Neuronal stem cell (in vitro differentiated cells): ENCODE results near the gene CFTR.

ENCODE experiments used
- DNase-seq: peaks from one replicate; pipeline ENCODE4 v3.0.0-alpha.2; 2013; ENCODE audit warnings: low spot score
- H2AFZ ChIP-seq: one replicate; pipeline ENCODE4 v1.6.1; 2013; ENCODE audit warnings: mild to moderate bottlenecking, low read length, inconsistent platforms
- H2AK5ac ChIP-seq: 2 replicates; pipeline ENCODE4 v1.6.1; 2013; ENCODE audit warnings: low read depth, mild to moderate bottlenecking, inconsistent platforms, low read length, moderate library complexity, mixed read lengths
- H2BK120ac ChIP-seq: 2 replicates; pipeline ENCODE4 v1.6.1; 2013; ENCODE audit warnings: low read depth, mild to moderate bottlenecking, inconsistent platforms, low read length, moderate library complexity, mixed read lengths
- H2BK12ac ChIP-seq: one replicate; pipeline ENCODE4 v1.6.1; 2013; ENCODE audit warnings: low read length, inconsistent platforms
- H2BK15ac ChIP-seq: 2 replicates; pipeline ENCODE4 v1.6.1; 2013; ENCODE audit warnings: mild to moderate bottlenecking, low read length, inconsistent platforms, mixed read lengths
- H2BK5ac ChIP-seq: one replicate; pipeline ENCODE4 v1.6.1; 2013; ENCODE audit warnings: inconsistent platforms, mild to moderate bottlenecking, low read length, moderate library complexity
- H3K14ac ChIP-seq: one replicate; pipeline ENCODE4 v1.6.1; 2013; ENCODE audit warnings: low read length, inconsistent platforms
- H3K18ac ChIP-seq: 2 replicates; pipeline ENCODE4 v1.6.1; 2013; ENCODE audit warnings: low read length, inconsistent platforms
- H3K23ac ChIP-seq: 2 replicates; pipeline ENCODE4 v1.6.1; 2013; ENCODE audit warnings: low read depth, mild to moderate bottlenecking, mixed read lengths, low read length, inconsistent platforms; ENCODE audit not compliant: poor library complexity
- H3K27ac ChIP-seq: replicated peaks from 3 replicates; pipeline ENCODE4 v1.5.1; 2013; ENCODE audit warnings: low read length, inconsistent platforms
- H3K27me3 ChIP-seq, 3 experiments: 2 replicates each; pipeline ENCODE4 v1.6.1; 2013; ENCODE audit warnings: low read length in 3 of 3, mild to moderate bottlenecking in 2 of 3, inconsistent platforms in 1 of 3, low read depth in 1 of 3, mixed read lengths in 1 of 3, moderate library complexity in 1 of 3; ENCODE audit not compliant: control insufficient read depth in 3 of 3, insufficient read depth in 3 of 3
- H3K36me3 ChIP-seq, 2 donors: replicated peaks in 1 of 2; 2 replicates each; pipeline ENCODE4 v1.6.1; 2013; ENCODE audit warnings: low read length in 2 of 2; ENCODE audit not compliant: control insufficient read depth in 2 of 2, insufficient read depth in 2 of 2
- H3K4ac ChIP-seq: 2 replicates; pipeline ENCODE4 v1.6.1; 2013; ENCODE audit warnings: inconsistent platforms, mild to moderate bottlenecking, low read length, moderate library complexity
- H3K4me1 ChIP-seq, 2 donors: 1 replicate in 1 of 2; 2 replicates in 1 of 2; pipeline ENCODE4 v1.6.1; 2013; ENCODE audit warnings: low read length in 2 of 2, low read depth in 1 of 2; ENCODE audit not compliant: control insufficient read depth in 2 of 2, insufficient read depth in 1 of 2
- H3K4me2 ChIP-seq: one replicate; pipeline ENCODE4 v1.6.1; 2013; ENCODE audit warnings: mild to moderate bottlenecking, low read length, inconsistent platforms; ENCODE audit not compliant: insufficient read depth, poor library complexity, severe bottlenecking
- H3K4me3 ChIP-seq, 2 donors: 2 replicates each; pipeline ENCODE4 v1.5.1; 2013; ENCODE audit warnings: low read length in 2 of 2, mild to moderate bottlenecking in 2 of 2, inconsistent platforms in 1 of 2, moderate library complexity in 1 of 2
- H3K79me1 ChIP-seq: one replicate; pipeline ENCODE4 v1.6.1; 2013; ENCODE audit warnings: low read depth, mild to moderate bottlenecking, inconsistent platforms, low read length, moderate library complexity
- H3K9ac ChIP-seq: one replicate; pipeline ENCODE4 v1.6.1; 2013; ENCODE audit warnings: mild to moderate bottlenecking, low read depth, low read length, inconsistent platforms; ENCODE audit not compliant: poor library complexity
- H3K9me3 ChIP-seq, 2 donors: replicated peaks in 1 of 2; 2 replicates each; pipeline versions ENCODE3 to v1.6.1; 2013; ENCODE audit warnings: low read length in 2 of 2, mild to moderate bottlenecking in 2 of 2, inconsistent platforms in 1 of 2, low read depth in 1 of 2, mixed read lengths in 1 of 2, moderate library complexity in 1 of 2; ENCODE audit not compliant: control insufficient read depth in 2 of 2, insufficient read depth in 1 of 2
- H4K8ac ChIP-seq: one replicate; pipeline ENCODE4 v1.6.1; 2013; ENCODE audit warnings: low read depth, mild to moderate bottlenecking, inconsistent platforms, low read length, moderate library complexity
- H4K91ac ChIP-seq: one replicate; pipeline ENCODE4 v1.6.1; 2013; ENCODE audit warnings: low read length, low read depth, mild to moderate bottlenecking, inconsistent platforms; ENCODE audit not compliant: poor library complexity
- WGBS, 2 donors: extraction: QIAGEN DNeasy Blood & Tissue Kit; methylation state at CpG; one replicate each; pipeline ENCODE4 v1.1.7; 2013; ENCODE audit warnings: missing lambda C conversion rate in 2 of 2, mixed read lengths in 1 of 2; ENCODE audit not compliant: insufficient read length in 2 of 2, insufficient replicate concordance in 1 of 2; ENCODE audit errors: extremely low coverage in 2 of 2; 5-methylcytosine and 5-hydroxymethylcytosine counted together

CFTR gene

DNA sequence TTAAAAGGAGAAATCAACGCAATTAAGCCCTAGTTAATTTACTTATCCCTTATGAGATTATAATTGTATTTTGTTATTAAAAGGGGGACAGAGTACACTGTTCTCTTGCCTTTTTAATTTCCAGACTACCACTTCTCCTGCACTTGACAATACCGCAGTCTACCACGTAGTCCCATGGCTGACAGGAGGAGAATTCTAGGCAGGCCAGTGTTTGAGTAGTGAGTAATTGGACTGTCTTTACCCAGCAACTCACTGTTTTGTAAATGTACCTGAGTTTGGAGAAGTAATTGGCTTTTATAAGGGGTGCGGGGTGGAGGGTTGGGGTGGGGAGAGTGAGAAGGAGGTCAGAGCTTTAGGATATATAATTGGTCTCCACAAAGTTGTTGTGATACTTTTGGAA lies 85.4 kb downstream of the CFTR start:
- Histone ChIP-seq H3K9me3 (no peaks in the 10 kb centered on the region), H3K23ac (no peak overlapping the region), H3K4me3 (no peak overlapping the region), H2BK5ac (no peak overlapping the region), H2BK15ac (no peak overlapping the region), H3K9ac (no peak overlapping the region), H3K27ac (no peak overlapping the region), H3K27me3 (no peaks in the 10 kb centered on the region), H2AK5ac (no peak overlapping the region), H3K4me1 (no peaks in the 10 kb centered on the region), H3K4me2 (no peak overlapping the region), H4K91ac (no peak overlapping the region), H4K8ac (no peak overlapping the region), H2BK120ac (no peak overlapping the region), H3K18ac (no peak overlapping the region), H3K36me3 (no peaks in the 10 kb centered on the region), H3K4ac (no peak overlapping the region), H2BK12ac (no peak overlapping the region), H2AFZ (no peak overlapping the region), H3K14ac (no peak overlapping the region), H3K79me1 (no peaks in the 10 kb centered on the region)
- DNase-seq, result no peak
- 100% methylated on average over 1 of the region's 4 CpGs; no CpG with 5 or more reads in 1 of the 2 donors for WGBS, 2 donors

DNA sequence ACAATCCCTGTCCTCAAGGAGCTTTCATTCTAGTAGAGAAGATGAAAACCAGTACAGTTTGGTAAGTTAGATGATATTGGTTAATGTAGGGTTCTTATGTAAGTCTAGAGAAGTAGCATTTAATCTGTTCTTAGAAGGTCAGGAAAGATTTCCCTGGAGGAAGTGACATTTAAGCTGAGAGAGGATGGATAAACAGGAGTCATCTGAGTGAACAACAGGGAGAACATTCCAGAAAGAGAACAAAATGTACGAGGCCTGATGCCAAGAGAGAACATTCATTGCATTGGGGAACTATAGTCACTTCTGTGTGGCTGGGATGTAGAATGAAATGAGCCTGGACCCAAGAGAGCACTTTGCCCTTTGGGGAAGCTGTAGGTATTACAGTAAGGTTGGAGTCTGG lies 88.0 kb downstream of the CFTR start:
- Histone ChIP-seq H3K4me1 (no peaks in the 10 kb centered on the region), H3K23ac (no peak overlapping the region), H2BK12ac (no peak overlapping the region), H3K18ac (no peak overlapping the region), H3K27ac (no peak overlapping the region), H3K4ac (no peak overlapping the region), H2BK5ac (no peak overlapping the region), H3K4me3 (no peak overlapping the region), H2BK120ac (no peak overlapping the region), H3K27me3 (no peaks in the 10 kb centered on the region), H3K9ac (no peak overlapping the region), H2AK5ac (no peak overlapping the region), H3K4me2 (no peak overlapping the region), H3K79me1 (no peaks in the 10 kb centered on the region), H3K9me3 (no peaks in the 10 kb centered on the region), H3K36me3 (no peaks in the 10 kb centered on the region), H3K14ac (no peak overlapping the region), H4K8ac (no peak overlapping the region), H4K91ac (no peak overlapping the region), H2AFZ (no peak overlapping the region), H2BK15ac (no peak overlapping the region)
- no peak for DNase-seq
- WGBS, 2 donors, result no CpG with 5 or more reads among the region's 1 CpG

DNA sequence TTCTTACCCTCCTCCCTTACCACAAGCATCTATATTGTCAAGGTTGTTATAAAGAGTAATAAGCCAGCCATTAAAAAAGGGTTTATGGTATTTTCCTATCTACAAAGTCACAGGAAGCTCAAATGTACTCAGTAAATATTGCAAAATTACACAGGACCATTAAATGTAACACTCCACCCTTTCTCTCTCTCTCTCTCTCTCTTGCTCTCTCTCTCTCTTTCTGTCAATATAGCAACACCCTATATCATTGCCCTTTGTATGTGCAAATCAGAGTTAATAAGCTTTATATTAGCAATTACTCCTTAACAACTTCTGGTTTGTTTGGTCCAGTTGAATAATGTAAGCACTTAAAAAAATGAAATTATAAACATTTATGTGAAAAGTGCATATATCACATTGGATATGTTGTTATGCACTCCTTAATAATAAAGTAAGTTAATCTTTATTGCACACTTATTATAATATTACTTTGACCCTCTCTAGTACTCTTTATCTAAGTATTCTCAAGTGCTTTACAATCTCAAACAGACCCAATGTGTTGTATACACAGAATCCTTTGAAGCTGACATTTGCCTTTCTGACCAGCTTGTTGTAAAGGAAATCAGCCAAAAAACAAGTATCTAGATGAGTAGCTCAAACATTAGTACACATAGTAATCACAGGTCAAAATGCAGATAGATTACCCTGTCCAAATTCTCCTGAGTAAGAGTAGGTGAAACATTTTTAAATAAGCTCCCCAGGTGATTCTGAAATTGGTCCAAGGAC lies 93.2 kb downstream of the CFTR start:
- no peak overlapping the region for H2AFZ ChIP-seq
- H2BK12ac ChIP-seq, result no peak overlapping the region
- H3K18ac ChIP-seq, result no peak overlapping the region
- no peak overlapping the region for H3K4ac ChIP-seq
- no peak overlapping the region for H2BK5ac ChIP-seq
- H3K4me1 ChIP-seq, result no peaks in the 10 kb centered on the region
- no peak overlapping the region for H3K14ac ChIP-seq
- no peak overlapping the region for H3K27ac ChIP-seq
- H3K9ac ChIP-seq, result no peak overlapping the region
- H3K36me3 ChIP-seq, result no peaks in the 10 kb centered on the region
- H4K8ac ChIP-seq, result no peak overlapping the region
- H3K23ac ChIP-seq, result no peak overlapping the region
- H3K27me3 ChIP-seq, result no peaks in the 10 kb centered on the region
- no peak overlapping the region for H4K91ac ChIP-seq
- H2BK15ac ChIP-seq, result no peak overlapping the region
- no peak for DNase-seq
- no peaks in the 10 kb centered on the region for H3K79me1 ChIP-seq
- no peak overlapping the region for H3K4me2 ChIP-seq
- H2AK5ac ChIP-seq, result no peak overlapping the region
- H2BK120ac ChIP-seq, result no peak overlapping the region
- no peaks in the 10 kb centered on the region for H3K9me3 ChIP-seq
- H3K4me3 ChIP-seq, result no peak overlapping the region

DNA sequence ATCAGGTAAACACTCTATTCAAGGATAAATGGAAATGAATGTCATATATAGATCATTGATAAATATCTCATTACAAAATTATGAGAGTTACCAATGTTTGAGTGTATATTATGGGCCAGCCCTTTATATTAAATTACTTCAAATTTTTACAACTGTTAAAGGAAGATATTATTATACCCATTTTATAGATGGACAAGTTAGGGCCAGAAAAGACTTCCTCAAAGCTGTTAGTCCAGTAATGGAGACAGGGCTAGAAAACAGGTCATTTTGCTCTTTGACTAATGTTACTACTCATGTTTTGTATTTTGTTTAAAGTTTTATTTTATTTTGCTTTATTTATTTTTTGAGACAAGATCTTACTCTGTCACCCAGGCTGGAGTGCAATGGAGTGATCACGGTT lies 101.6 kb downstream of the CFTR start:
- Histone ChIP-seq H3K4me2 (no peak overlapping the region), H3K9me3 (no peaks in the 10 kb centered on the region), H3K14ac (no peak overlapping the region), H4K8ac (no peak overlapping the region), H2BK5ac (no peak overlapping the region), H2BK15ac (no peak overlapping the region), H3K79me1 (no peaks in the 10 kb centered on the region), H3K27ac (no peak overlapping the region), H3K23ac (no peak overlapping the region), H2BK12ac (no peak overlapping the region), H3K9ac (no peak overlapping the region), H3K4ac (no peak overlapping the region), H2AFZ (no peak overlapping the region), H3K18ac (no peak overlapping the region), H4K91ac (no peak overlapping the region), H3K36me3 (no peaks in the 10 kb centered on the region), H2AK5ac (no peak overlapping the region), H3K27me3 (no peaks in the 10 kb centered on the region), H3K4me1 (no peaks in the 10 kb centered on the region), H3K4me3 (no peak overlapping the region), H2BK120ac (no peak overlapping the region)
- WGBS, 2 donors, result no CpG with 5 or more reads among the region's 1 CpG
- DNase-seq, result no peak
